Peyer's patch (tissue), 4 donors: ENCODE measurements around the gene NCOA7. TPM values are rescaled to one million over a fixed set of nuclear protein-coding genes. Genes with fewer than 3 reads are reported as not detected.

ENCODE experiments used
- DNase-seq, 3 donors: peaks; one replicate each; pipeline ENCODE4 v3.0.0-alpha.2; 2017 to 2019
- H3K27ac ChIP-seq, 4 donors: fragments of 200-600 bp; sonication (generic); one replicate each; pipeline ENCODE4 v1.5.1; 2016 to 2019
- H3K27me3 ChIP-seq, 2 donors: fragments of 200-600 bp; sonication (generic); one replicate each; pipeline ENCODE4 v1.5.1; 2019
- H3K36me3 ChIP-seq, 3 donors: fragments of 200-600 bp; sonication (generic); one replicate each; pipeline ENCODE4 v1.5.1; 2016 to 2019
- H3K4me1 ChIP-seq, 4 donors: fragments of 200-600 bp; sonication (generic); one replicate each; pipeline ENCODE4 v1.5.1; 2016 to 2019
- H3K4me3 ChIP-seq, 4 donors: fragments of 200-600 bp; sonication (generic); 1 replicate in 3 of 4; 2 replicates in 1 of 4; pipeline ENCODE4 v1.5.1; 2016 to 2019; ENCODE audit warnings: mild to moderate bottlenecking in 1 of 4
- H3K9me3 ChIP-seq, 4 donors: fragments of 200-600 bp; sonication (generic); one replicate each; pipeline ENCODE4 v1.5.1; 2016 to 2019; ENCODE audit warnings: mild to moderate bottlenecking in 1 of 4
- POLR2A ChIP-seq, 2 donors: fragments of 450-650 bp; IDR thresholded peaks; one replicate each; pipeline ENCODE4 v1.5.1; 2017; ENCODE audit warnings: antibody characterized with exemption in 2 of 2, mild to moderate bottlenecking in 2 of 2, moderate library complexity in 2 of 2
- total RNA-seq, 4 donors: library from RNA; depleted of rRNA; stranded (reverse); fragments of >200 nt; gene quantifications; one replicate each; pipeline ENCODE4 v1.1.0, GENCODE V29; 2016
- TF ChIP-seq, protein P1 (sequence below), 6 experiments: fragments of 450-650 bp in 4 of 6; fragments of 200-600 bp in 2 of 6; sonication (generic) in 1 of 6; IDR thresholded peaks; one replicate each; pipeline ENCODE4 v1.5.1; 2017 to 2019; ENCODE audit warnings: antibody characterized with exemption in 6 of 6, mild to moderate bottlenecking in 3 of 6, moderate library complexity in 1 of 6

The NCOA7 gene
- total RNA-seq, 4 donors from 2014 or later, result 15.4 to 80.9 (median 27.7) TPM

GRCh38 chr6:125853168-125853567, 62.4 kb downstream of the NCOA7 start:
- TF ChIP-seq, protein P1, sequence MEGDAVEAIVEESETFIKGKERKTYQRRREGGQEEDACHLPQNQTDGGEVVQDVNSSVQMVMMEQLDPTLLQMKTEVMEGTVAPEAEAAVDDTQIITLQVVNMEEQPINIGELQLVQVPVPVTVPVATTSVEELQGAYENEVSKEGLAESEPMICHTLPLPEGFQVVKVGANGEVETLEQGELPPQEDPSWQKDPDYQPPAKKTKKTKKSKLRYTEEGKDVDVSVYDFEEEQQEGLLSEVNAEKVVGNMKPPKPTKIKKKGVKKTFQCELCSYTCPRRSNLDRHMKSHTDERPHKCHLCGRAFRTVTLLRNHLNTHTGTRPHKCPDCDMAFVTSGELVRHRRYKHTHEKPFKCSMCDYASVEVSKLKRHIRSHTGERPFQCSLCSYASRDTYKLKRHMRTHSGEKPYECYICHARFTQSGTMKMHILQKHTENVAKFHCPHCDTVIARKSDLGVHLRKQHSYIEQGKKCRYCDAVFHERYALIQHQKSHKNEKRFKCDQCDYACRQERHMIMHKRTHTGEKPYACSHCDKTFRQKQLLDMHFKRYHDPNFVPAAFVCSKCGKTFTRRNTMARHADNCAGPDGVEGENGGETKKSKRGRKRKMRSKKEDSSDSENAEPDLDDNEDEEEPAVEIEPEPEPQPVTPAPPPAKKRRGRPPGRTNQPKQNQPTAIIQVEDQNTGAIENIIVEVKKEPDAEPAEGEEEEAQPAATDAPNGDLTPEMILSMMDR (IDR thresholded peaks at IDR 0.05), result no peak
- TF ChIP-seq POLR2A (IDR thresholded peaks at IDR 0.05), result no peak
- DNase-seq, result no peak
- Histone ChIP-seq H3K4me3 (no peak overlapping the region), H3K27me3 (no peaks in the 10 kb centered on the region), H3K36me3 (no peaks in the 10 kb centered on the region), H3K9me3 (no peaks in the 10 kb centered on the region), H3K27ac (no peak overlapping the region), H3K4me1 (no peaks in the 10 kb centered on the region)

- Histone ChIP-seq H3K4me3 (no peak overlapping the region), H3K4me1 (no peaks in the 10 kb centered on the region), H3K27ac (no peak overlapping the region), H3K27me3 (no peaks in the 10 kb centered on the region), H3K36me3 (no peaks in the 10 kb centered on the region), H3K9me3 (no peaks in the 10 kb centered on the region)
- no peak for TF ChIP-seq POLR2A (IDR thresholded peaks at IDR 0.05)
- TF ChIP-seq, protein P1 (IDR thresholded peaks at IDR 0.05), result no peak
- no peak for DNase-seq
Measured at GRCh38 chr6:125853756-125854155, 63.0 kb downstream of the NCOA7 start.

- Histone ChIP-seq H3K36me3 (no peaks in the 10 kb centered on the region), H3K27me3 (no peaks in the 10 kb centered on the region), H3K4me1 (no peaks in the 10 kb centered on the region), H3K4me3 (no peak overlapping the region), H3K9me3 (no peaks in the 10 kb centered on the region), H3K27ac (no peak overlapping the region)
- TF ChIP-seq, protein P1 (IDR thresholded peaks at IDR 0.05), result no peak
- TF ChIP-seq POLR2A (IDR thresholded peaks at IDR 0.05), result no peak
- no peak for DNase-seq
Measured at GRCh38 chr6:125854355-125854754, 63.6 kb downstream of the NCOA7 start.

- TF ChIP-seq POLR2A (IDR thresholded peaks at IDR 0.05), result no peak
- TF ChIP-seq, protein P1 (IDR thresholded peaks at IDR 0.05), result no peak
- H3K27me3 ChIP-seq, result no peaks in the 10 kb centered on the region
- H3K36me3 ChIP-seq, result no peaks in the 10 kb centered on the region
- H3K4me3 ChIP-seq, result no peak overlapping the region
- no peak overlapping the region for H3K27ac ChIP-seq
- no peaks in the 10 kb centered on the region for H3K9me3 ChIP-seq
- no peaks in the 10 kb centered on the region for H3K4me1 ChIP-seq
- no peak for DNase-seq
Measured at GRCh38 chr6:125855783-125856182, 65.0 kb downstream of the NCOA7 start.

- H3K9me3 ChIP-seq, result no peaks in the 10 kb centered on the region
- DNase-seq, result no peak
- no peak overlapping the region for H3K27ac ChIP-seq
- no peaks in the 10 kb centered on the region for H3K27me3 ChIP-seq
- TF ChIP-seq, protein P1 (IDR thresholded peaks at IDR 0.05), result no peak
- no peak for TF ChIP-seq POLR2A (IDR thresholded peaks at IDR 0.05)
- H3K36me3 ChIP-seq, result no peaks in the 10 kb centered on the region
- H3K4me3 ChIP-seq, result no peak overlapping the region
- H3K4me1 ChIP-seq, result no peaks in the 10 kb centered on the region
Measured at GRCh38 chr6:125857846-125858245, 67.1 kb downstream of the NCOA7 start.
